Neural progenitor cell (in vitro differentiated cells): ENCODE results near the gene TENT4A.

Experiments used
- CTCF ChIP-seq: fragments of 200-600 bp; sonication (generic); IDR thresholded peaks from 2 replicates; pipeline ENCODE4 v1.5.1; 2017; ENCODE audit warnings: antibody characterized with exemption, mild to moderate bottlenecking
- EZH2 ChIP-seq: fragments of 200-600 bp; sonication (generic); IDR thresholded peaks from 2 replicates; pipeline ENCODE4 v1.6.1; 2017; ENCODE audit warnings: antibody characterized with exemption, mild to moderate bottlenecking, moderate library complexity

- no peak for TF ChIP-seq CTCF
- no peak for TF ChIP-seq EZH2
Observed at GRCh38 chr5:6759983-6760382, 46.8 kb downstream of the TENT4A start.
